NCI-H1694 (cell line): ENCODE data around the gene RNF149.
"Not testable (repeated sequence)": the region's sequence is repeated elsewhere in the genome, so short reads cannot be mapped to it uniquely, and the experiment has no call there.

Experiments
- DNase-seq: peaks from one replicate; lab custom pipeline; 2025; lab: John Stamatoyannopoulos, UW

The RNF149 gene

DNA sequence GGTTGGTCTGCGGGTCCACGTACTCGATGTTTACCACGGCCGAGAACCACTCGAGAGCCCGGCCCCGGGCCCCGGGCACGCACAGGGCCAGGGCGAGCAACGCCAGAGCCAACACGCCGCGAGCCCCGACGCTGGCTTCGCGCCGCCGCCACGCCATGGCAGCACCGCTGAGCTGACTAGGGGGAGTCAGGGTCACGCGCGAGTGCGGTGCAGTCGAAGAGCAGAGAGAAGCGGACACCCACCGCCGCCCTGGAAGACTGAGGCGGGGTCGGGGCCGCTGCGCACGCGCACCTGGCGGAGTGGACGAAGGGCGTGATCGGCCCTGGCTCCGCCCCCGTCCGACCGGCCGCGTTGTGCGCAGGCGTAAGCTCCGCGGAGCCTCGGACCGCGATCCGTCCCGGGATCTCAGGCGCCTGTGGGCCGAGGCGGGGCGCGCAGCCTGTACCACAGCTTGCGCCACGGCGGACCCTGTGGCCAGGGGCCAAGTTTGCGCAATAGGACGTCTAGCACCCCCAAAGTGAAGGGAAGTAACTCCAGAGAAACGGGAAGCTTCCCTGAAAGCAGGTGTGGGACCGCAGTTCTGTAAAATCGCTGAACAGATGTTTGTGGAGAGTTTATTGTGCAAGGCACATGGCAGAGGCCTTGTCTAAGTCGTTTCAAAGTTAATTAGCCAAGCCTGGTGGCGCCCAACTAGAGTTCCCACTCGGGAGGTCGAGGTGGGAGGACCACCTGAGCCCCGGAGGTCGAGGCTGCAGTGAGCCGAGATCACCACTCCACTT, at the start of gene RNF149:
TSS of gene RNF149 (minus strand) at position 270 of the 779 bp plus-strand sequence. CDS start at position 157, 113 bp downstream.
- DNase-seq: peak; percentile 77

- DNase-seq: no peak
These were observed 48.9 kb upstream of the RNF149 start for GRCh38 chr2:101357376-101357775.

DNA sequence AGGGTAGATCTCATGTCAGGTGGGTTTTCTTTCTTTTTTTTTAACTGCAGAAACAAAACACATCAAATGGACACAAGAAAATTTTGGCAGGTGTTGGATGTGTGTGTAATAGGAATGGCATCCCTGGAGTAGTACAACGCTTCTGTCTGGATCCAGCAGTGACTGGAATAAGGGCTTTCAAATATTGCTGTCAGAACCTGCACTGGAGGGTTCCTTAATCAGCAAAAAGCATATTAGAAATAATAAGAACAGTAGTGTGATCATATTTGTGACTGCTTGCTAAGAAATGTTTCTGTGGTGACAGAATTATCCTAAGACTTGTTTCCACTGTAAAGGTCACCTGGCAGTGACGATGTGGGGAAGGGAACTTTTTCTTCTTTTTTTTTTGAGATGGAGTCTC, 48.0 kb upstream of the RNF149 start:
- DNase-seq: no peak

DNA sequence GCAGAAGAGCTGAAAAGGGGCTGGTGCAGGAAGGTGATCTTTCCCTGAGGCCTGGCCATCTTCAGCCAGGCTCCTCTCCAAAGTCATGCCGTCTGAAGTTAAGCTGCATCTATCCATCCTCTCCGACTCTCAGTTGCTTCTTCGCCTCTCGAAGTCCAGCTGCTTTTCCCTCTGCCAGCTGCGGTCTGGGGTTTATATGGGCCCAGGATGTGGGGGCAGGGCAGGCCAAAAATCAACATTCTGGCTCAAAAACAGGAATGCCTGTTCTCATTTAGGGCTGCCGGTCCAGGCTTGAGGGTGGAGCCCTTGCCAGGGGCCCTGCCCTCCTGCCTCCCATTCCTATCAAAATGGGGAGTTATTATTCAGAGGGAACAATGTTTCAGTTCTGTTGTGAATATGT, 47.6 kb upstream of the RNF149 start:
- no peak for DNase-seq

GRCh38 chr2:101355401-101356054, 47.0 kb upstream of the RNF149 start:
- no peak for DNase-seq

DNA sequence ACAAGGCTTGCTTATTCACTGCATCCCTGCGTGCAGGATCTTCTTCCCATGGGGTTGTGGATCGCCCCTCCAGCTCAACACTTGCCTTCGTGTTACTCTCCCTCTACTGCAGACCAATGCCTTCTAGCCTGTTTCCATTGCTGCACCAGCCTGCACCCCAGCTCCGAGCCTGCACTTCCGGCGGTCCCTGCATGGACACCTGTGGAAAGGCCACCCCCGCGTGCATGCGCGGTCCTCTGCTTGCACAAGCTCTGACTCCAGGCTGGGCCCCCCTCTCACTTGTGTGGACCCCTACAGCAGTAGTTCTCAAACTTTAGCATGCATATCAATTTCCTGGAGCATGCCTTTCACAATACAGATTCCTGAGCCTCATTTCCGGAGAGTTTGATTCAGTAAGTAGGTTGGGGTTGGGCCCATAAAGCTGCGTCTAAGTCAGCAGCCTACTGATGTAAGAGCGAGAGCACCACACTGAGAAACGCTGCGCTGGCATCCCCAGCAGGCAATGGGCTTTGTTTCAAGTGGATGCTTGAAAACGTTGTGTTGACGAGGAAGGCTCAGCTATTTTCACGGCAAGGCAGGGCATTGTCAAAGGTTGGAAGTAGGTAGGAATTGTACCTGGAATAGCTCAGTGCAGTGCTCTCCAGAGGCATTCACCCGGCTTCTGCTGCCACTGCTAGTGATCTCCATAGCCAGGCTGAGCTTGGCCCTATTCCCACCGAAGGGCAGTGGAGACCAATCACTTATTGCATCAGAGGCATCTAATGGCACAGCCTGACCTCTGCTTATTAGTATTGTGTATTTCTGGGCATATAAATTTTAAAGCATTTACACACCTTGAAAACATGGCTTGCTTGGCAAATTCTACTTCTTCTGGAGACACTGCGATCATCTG, 46.2 kb upstream of the RNF149 start:
- no peak for DNase-seq

GRCh38 chr2:101352631-101353030, 44.1 kb upstream of the RNF149 start:
- DNase-seq: not testable (repeated sequence)

DNA sequence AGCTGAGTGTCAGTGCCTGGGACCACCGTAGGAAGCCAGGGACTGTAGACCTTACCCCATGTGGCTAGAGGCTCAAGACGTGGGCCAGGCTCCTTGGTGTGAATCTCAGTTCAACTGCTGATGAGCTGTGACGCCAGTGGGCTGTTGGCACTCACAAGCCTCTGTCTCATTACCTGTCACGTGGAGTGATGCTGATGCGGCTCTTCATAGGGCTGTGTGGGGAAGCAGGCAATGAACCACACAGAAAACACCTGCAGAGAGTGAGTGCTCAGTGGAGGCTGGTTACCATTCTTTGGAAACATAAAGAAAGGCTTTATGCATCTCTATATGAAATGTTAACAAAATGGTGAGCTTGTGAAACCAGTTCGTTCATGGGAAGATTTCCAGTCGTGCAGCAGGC, 42.7 kb upstream of the RNF149 start:
- no peak for DNase-seq

- no peak for DNase-seq
These were observed 41.6 kb upstream of the RNF149 start for GRCh38 chr2:101349893-101350662.

GRCh38 chr2:101348883-101349282, 40.4 kb upstream of the RNF149 start:
- DNase-seq: no peak

- no peak for DNase-seq
These were observed 38.4 kb upstream of the RNF149 start for GRCh38 chr2:101346909-101347308.

DNA sequence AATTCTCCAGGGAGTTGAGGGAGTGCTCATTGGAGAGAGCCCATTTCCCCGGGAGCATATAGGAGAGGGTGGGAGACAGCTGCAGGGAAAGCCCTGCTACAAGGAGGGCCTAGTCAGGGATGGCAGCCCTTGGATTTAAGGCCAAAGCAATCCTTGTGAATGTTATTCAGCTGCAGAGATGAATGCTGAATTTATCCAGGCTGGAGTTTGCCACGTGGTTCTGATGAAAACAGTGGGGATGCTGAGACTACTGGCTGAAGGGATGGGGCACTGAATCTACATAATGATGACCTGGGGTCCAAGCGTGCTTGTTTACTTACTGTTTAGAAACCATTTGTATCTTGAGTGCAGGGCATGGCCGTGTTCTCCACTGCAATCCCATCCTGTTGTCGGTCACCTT, 35.6 kb upstream of the RNF149 start:
- DNase-seq: no peak

DNA sequence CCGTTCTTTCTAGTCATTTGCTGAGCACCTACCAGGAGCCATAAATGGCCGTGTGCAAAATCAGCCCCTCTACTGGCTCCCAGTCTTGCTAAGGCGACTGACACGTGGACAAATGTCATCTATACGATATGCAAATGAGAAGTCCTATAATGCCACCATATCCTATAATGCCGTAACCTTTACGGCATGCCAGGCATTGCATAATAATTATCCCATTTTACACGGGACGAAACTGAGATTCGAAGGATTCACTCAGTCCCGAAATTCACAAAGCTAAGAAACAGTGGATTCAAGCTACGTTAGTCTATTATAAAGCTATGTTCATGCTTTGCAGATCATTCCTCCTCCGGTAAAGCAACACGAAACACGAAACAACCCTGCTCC, 34.1 kb upstream of the RNF149 start:
- DNase-seq: no peak

- peak; percentile 93 for DNase-seq
These were observed 33.6 kb upstream of the RNF149 start for GRCh38 chr2:101341901-101342624.

GRCh38 chr2:101341421-101341820, 32.9 kb upstream of the RNF149 start:
- DNase-seq: no peak

- no peak for DNase-seq
These were observed 31.6 kb upstream of the RNF149 start for GRCh38 chr2:101340141-101340551.

GRCh38 chr2:101339266-101339880, 30.9 kb upstream of the RNF149 start:
- DNase-seq: no peak

GRCh38 chr2:101337877-101338276, 29.4 kb upstream of the RNF149 start:
- no peak for DNase-seq

DNA sequence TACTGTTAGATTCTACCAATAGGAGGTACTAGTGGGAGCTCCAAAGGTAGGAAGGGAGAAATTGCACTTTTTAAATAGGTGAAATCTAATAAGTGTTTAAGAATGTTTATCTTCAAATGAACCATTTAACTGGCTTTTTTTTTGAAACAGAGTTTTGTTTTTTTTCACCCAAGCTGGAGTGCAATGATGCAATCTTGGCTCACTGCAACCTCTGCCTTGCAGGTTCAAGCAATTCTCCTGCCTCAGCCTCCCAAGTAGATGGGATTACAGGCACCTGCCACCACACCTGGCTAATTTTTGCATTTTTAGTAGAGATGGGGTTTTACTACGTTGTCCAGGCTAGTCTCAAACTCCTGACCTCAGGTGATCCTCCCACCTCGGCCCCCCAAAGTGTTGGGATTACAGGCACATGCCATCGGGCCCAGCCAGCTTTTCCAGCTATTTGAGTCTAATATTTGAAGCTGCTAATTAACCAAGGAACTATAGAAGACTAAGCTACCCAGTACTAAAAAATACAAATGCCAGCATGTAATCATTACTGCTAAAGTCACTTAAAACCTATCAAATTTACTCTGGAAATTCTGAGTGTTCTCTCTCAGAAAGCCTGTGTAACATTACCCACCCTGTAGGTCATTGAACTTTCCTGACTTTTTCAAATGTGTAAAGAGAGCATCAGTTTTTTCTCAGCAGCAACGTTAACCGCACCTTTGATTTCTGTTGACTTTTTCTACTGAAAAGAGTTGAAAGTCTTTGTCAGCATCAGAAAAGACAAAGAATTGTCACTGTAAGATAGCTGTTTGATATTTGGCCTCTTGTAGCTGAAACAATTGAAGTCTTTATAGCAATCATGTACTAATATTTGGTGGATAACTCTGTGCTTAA, 24.6 kb upstream of the RNF149 start:
- no peak for DNase-seq

DNA sequence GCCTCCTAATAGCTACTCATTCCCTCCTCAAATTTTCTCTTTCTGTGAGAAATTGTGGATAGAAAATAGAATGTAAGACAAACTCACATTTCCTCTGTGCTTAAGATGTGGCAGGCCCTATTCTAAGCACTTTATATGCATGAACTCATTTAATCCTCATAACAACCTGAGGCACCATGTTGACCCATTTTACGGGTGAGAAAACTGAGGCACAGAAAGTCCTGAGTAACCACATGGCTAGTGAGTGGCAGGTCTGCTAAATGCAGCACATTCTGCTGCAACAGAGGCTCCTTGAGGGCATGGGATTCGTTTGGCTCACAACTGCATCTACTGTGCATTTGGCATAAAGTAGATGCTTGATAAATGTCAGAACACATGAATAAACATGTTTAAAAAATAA, 22.7 kb upstream of the RNF149 start:
- no peak for DNase-seq
